HCT116 (cell line): ENCODE data around the gene PCSK2.

ENCODE experiments used
- CTCF ChIP-seq, 3 experiments: fragments of 200-600 bp in 1 of 3; sonication (generic) in 1 of 3; IDR thresholded peaks in 2 of 3; conservative IDR thresholded peaks in 1 of 3; 2 replicates each; pipeline ENCODE4 v1.5.1; 2012 to 2017; ENCODE audit warnings: low read depth in 2 of 3, low read length in 2 of 3, antibody characterized with exemption in 1 of 3, borderline replicate concordance in 1 of 3, control low read depth in 1 of 3, mild to moderate bottlenecking in 1 of 3, mixed read lengths in 1 of 3, mixed run types in 1 of 3, moderate library complexity in 1 of 3; ENCODE audit not compliant: insufficient read depth in 1 of 3
- POLR2AphosphoS5 ChIP-seq: IDR thresholded peaks from 2 replicates; pipeline ENCODE4 v1.6.1; 2011; ENCODE audit warnings: mild to moderate bottlenecking, low read depth, low read length, moderate library complexity

GRCh38 chr20:17298751-17299150 is 71.9 kb downstream of the PCSK2 start:
- no peak for TF ChIP-seq POLR2AphosphoS5
- TF ChIP-seq CTCF (IDR thresholded peaks at IDR 0.05 in 2 of 3, conservative IDR thresholded peaks at IDR 0.05 in 1 of 3; ENCODE audit: borderline replicate concordance in 1 of 3, insufficient read depth in 1 of 3, low read depth in 2 of 3, low read length in 2 of 3), result no peak
